Measurements from ENCODE around the gene DNAI7. TPM values are rescaled to one million over a fixed set of nuclear protein-coding genes. Genes with fewer than 3 reads are reported as not detected.

Gene DNAI7
- total RNA-seq, 2 donors from 2014 or later = 1.6 TPM

GRCh38 chr12:25083211-25083610 lies 111.7 kb downstream of the DNAI7 start:
- TF ChIP-seq, protein P1, sequence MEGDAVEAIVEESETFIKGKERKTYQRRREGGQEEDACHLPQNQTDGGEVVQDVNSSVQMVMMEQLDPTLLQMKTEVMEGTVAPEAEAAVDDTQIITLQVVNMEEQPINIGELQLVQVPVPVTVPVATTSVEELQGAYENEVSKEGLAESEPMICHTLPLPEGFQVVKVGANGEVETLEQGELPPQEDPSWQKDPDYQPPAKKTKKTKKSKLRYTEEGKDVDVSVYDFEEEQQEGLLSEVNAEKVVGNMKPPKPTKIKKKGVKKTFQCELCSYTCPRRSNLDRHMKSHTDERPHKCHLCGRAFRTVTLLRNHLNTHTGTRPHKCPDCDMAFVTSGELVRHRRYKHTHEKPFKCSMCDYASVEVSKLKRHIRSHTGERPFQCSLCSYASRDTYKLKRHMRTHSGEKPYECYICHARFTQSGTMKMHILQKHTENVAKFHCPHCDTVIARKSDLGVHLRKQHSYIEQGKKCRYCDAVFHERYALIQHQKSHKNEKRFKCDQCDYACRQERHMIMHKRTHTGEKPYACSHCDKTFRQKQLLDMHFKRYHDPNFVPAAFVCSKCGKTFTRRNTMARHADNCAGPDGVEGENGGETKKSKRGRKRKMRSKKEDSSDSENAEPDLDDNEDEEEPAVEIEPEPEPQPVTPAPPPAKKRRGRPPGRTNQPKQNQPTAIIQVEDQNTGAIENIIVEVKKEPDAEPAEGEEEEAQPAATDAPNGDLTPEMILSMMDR (conservative IDR thresholded peaks at IDR 0.05) = no peak
- no peak overlapping the region for H3K27ac Mint-ChIP-seq
- 89 to 100% methylated on average over 2 to 4 of the region's 5 CpGs for WGBS, 2 experiments (ENCODE audit: insufficient coverage in 1 of 2, insufficient read length in 1 of 2)
- Histone ChIP-seq H3K9ac (ENCODE audit: extremely low read depth, low read length, poor library complexity, severe bottlenecking) (no peak overlapping the region), H3K27me3 (ENCODE audit: control insufficient read depth, insufficient read depth, low read length, poor library complexity, severe bottlenecking) (no peaks in the 10 kb centered on the region), H3K4me3 (ENCODE audit: low read length) (no peak overlapping the region), H3K9me3 (ENCODE audit: control insufficient read depth, low read length) (no peaks in the 10 kb centered on the region), H3K4me1 (ENCODE audit: control insufficient read depth, insufficient read depth, low read length) (no peaks in the 10 kb centered on the region), H3K36me3 (ENCODE audit: control insufficient read depth, insufficient read depth, low read length) (no peaks in the 10 kb centered on the region), H3K27ac (ENCODE audit: low read depth, low read length) (no peak overlapping the region)
- no peak for DNase-seq
- no peaks in the 10 kb centered on the region for H3K9me3 Mint-ChIP-seq
- H3K4me3 Mint-ChIP-seq = no peak overlapping the region
- H3K36me3 Mint-ChIP-seq (ENCODE audit: low read depth) = no peaks in the 10 kb centered on the region
- no peaks in the 10 kb centered on the region for H3K27me3 Mint-ChIP-seq (ENCODE audit: insufficient read depth)
- H3K4me1 Mint-ChIP-seq = peaks cover 10% of the 10 kb centered on the region

GRCh38 chr12:25082628-25083027 lies 112.3 kb downstream of the DNAI7 start:
- Mint-ChIP-seq H3K27me3 (ENCODE audit: insufficient read depth) (no peaks in the 10 kb centered on the region), H3K4me3 (no peak overlapping the region), H3K36me3 (ENCODE audit: low read depth) (no peaks in the 10 kb centered on the region), H3K9me3 (no peaks in the 10 kb centered on the region), H3K27ac (no peak overlapping the region), H3K4me1 (peaks cover 7% of the 10 kb centered on the region)
- Histone ChIP-seq H3K9me3 (ENCODE audit: control insufficient read depth, low read length) (no peaks in the 10 kb centered on the region), H3K27me3 (ENCODE audit: control insufficient read depth, insufficient read depth, low read length, poor library complexity, severe bottlenecking) (no peaks in the 10 kb centered on the region), H3K4me1 (ENCODE audit: control insufficient read depth, insufficient read depth, low read length) (no peaks in the 10 kb centered on the region), H3K4me3 (ENCODE audit: low read length) (no peak overlapping the region), H3K9ac (ENCODE audit: extremely low read depth, low read length, poor library complexity, severe bottlenecking) (no peak overlapping the region), H3K27ac (ENCODE audit: low read depth, low read length) (no peak overlapping the region), H3K36me3 (ENCODE audit: control insufficient read depth, insufficient read depth, low read length) (no peaks in the 10 kb centered on the region)
- DNase-seq = no peak
- WGBS, 2 experiments (ENCODE audit: insufficient coverage in 1 of 2, insufficient read length in 1 of 2) = 100% methylated on average over 1 to 2 of the region's 2 CpGs
- TF ChIP-seq, protein P1 (conservative IDR thresholded peaks at IDR 0.05) = no peak

GRCh38 chr12:25079393-25079792 lies 115.6 kb downstream of the DNAI7 start:
- TF ChIP-seq, protein P1 (conservative IDR thresholded peaks at IDR 0.05) = no peak
- Mint-ChIP-seq H3K4me1 (no peaks in the 10 kb centered on the region), H3K4me3 (no peak overlapping the region), H3K36me3 (ENCODE audit: low read depth) (no peaks in the 10 kb centered on the region), H3K27ac (no peak overlapping the region), H3K27me3 (ENCODE audit: insufficient read depth) (no peaks in the 10 kb centered on the region), H3K9me3 (no peaks in the 10 kb centered on the region)
- Histone ChIP-seq H3K4me1 (ENCODE audit: control insufficient read depth, insufficient read depth, low read length) (no peaks in the 10 kb centered on the region), H3K4me3 (ENCODE audit: low read length) (no peak overlapping the region), H3K9ac (ENCODE audit: extremely low read depth, low read length, poor library complexity, severe bottlenecking) (no peak overlapping the region), H3K9me3 (ENCODE audit: control insufficient read depth, low read length) (no peaks in the 10 kb centered on the region), H3K27me3 (ENCODE audit: control insufficient read depth, insufficient read depth, low read length, poor library complexity, severe bottlenecking) (no peaks in the 10 kb centered on the region), H3K36me3 (ENCODE audit: control insufficient read depth, insufficient read depth, low read length) (no peaks in the 10 kb centered on the region), H3K27ac (ENCODE audit: low read depth, low read length) (no peak overlapping the region)
- WGBS, 2 experiments (ENCODE audit: insufficient coverage in 1 of 2, insufficient read length in 1 of 2) = 100% methylated on average over 1 to 5 of the region's 5 CpGs
- DNase-seq = no peak

Measured in endodermal cell (in vitro differentiated cells).